ENCODE data around the gene FMN1.

The FMN1 gene

GRCh38 chr15:32838338-32838737, 356.2 kb downstream of the FMN1 start:
- no peak for DNase-seq (ENCODE audit: low read depth in 2 of 2, low spot score in 1 of 2)

DNA sequence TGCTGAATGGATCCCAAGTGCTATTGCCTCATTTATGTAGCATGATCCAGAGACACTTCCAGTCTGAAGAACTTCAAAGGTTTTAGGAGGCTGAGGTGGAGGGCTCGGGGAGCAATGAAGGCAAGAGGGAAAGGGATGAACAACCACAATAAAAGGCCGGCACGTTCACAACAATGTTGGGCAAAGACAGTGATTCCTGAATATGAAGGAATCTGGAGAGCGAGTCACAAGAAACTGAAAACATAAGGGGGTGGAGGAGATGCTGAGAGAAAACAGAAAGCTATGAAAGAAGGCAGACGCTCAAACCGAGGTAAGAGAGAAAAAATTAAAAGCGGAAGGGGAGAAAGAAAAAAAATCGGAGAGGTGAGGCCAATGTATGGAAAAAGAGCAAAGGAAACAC, 356.6 kb downstream of the FMN1 start:
- no peak for DNase-seq (ENCODE audit: low read depth in 2 of 2, low spot score in 1 of 2)

DNA sequence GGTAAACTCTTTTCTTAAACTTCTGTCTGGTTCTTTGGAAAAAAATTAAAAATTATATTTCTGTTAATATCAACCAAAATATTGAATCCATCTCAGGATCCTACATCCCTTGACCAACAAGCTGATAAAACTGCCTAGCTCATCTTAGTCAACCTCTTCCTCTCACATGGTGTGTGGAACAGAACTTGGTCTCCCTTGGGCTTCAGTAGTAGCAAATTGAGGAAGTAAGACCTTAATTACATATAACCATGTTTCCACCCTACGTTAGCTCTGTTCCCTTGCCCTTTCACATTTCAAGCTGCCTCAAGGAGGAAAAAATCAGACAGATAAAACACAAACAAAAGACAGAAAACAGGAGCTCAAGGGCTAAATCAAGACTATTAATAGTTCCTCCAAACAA, 360.4 kb downstream of the FMN1 start:
- DNase-seq (ENCODE audit: low read depth in 2 of 2, low spot score in 1 of 2), result no peak

DNA sequence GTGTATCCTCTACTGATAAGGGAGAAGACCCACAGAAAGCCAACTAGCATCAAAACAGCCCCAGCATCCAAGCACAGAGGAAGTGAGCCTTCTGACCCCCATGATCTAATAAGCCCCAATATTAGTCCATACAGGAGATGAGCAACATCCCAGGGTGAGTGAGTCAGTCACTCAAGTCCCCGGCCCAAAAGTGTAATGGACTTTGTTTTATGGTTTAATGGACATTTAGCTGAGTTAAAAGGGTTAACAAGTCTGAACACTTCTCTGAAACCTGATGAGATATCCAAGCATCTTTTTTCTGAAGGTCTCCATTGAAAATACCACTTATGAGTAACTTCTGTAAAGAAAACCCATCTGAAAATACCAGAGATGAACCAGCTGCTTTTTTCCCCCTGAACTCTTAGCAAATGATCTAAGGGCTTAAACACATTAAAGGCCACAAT, 361.1 kb downstream of the FMN1 start:
- DNase-seq (ENCODE audit: low read depth in 2 of 2, low spot score in 1 of 2), result no peak

DNA sequence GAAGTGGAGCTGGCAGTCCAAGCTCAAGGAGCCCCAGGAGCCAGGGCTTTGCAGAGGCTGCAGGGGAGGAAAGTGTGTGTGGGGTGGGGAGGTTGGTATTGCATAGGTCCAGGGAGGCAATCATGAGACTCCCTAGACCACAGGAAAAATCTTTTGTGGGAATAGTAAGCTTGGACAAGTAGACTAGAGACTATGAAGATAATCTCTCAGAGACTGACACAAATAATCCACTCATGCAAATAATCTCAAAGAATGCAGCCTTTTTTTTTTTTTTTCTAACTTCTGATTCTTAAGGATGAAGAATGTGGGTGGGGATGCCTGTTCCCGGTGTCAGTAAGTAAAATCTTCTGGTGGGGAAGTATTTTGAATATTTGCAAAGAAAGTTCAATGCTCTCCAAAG, 363.0 kb downstream of the FMN1 start:
- DNase-seq (ENCODE audit: low read depth in 2 of 2, low spot score in 1 of 2), result no peak

DNA sequence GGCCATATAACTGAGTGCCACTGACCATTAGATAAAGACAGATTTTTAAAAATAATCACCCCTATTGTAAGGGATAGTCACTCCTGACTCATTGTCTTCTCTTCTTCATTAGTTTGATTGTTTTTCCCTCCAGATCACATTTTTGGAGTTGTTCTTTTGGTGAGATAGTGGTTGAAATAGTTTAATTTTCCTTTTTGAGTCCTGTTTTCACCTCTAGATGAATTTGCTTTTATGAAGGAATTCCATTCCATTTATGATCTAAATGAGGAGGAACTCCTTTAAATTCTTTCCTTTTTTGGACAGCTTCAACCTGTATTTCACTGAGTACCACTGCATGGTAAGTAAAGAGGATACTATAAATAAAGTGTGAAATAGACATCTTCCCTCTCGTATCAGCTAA, 364.3 kb downstream of the FMN1 start:
- no peak for DNase-seq (ENCODE audit: low read depth in 2 of 2, low spot score in 1 of 2)

DNA sequence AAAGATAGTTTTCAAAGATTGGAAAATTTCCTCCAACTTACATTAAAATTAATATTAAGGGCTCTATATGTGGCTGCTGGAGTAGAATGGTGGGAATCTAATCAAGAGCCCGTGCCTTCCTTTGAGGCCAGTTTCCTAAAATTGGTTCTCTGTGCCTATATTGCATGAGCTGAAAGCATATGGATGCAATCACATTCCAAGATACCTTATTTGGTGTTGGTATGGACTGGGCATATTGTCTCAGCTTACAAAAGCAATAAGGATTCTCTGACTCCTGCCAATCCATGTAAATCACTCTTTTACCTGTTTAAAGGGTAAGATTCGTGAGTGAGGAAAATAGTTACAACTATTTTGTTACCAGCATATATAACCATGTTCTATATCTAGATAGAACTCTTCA, 365.1 kb downstream of the FMN1 start:
- no peak for DNase-seq (ENCODE audit: low read depth in 2 of 2, low spot score in 1 of 2)

DNA sequence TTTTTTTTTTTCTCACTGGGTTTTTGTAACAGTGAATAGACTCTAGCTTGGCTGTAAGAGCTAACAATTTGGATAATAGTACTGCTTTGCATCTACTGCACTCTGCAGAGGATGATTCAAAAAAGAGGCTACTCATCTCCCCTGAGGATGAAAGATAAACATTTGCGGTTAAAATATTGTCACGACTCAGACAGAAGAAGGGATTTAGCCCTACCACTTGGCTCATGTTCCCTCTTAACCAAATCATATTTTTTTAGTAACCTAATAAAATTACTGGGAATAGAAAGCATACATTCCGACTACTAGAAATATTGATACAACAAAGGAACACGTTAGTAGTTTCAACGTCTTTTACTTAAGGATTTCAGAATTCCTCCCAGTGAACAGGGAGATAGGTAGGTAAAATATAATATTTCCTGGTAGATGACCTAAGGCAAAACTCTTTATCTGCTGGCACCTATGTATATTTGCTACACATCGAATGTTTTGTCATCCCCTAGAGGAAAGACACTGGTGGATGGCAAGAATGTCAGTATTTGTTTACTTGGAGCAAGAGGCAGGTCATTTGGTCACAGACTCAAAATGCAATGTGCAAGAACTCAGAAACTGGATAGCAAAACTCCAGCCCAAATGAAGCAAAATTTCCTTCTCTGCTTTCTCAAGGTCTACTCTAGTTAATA, 365.9 kb downstream of the FMN1 start:
- DNase-seq (ENCODE audit: low read depth in 2 of 2, low spot score in 1 of 2), result no peak

GRCh38 chr15:32826685-32827084, 367.8 kb downstream of the FMN1 start:
- DNase-seq (ENCODE audit: low read depth in 2 of 2, low spot score in 1 of 2), result no peak

DNA sequence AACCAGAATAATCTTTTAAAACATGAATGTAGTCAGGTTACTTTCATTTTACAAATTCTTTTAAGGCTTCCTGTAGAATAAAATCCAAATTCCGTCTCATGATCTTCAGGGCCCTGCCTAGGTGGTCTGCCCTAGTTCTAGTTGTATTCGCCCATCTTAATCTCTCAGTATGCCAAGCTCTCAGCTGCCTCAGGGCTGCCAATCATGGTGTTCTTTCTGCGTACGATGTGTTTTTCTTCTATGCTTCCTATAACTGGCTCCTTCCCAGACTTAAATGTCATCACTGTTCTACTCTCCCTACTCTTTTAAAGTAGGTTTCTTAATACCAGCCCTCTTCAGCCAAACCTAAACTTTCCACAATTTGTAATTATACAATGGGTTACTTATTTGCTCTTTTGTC, 369.3 kb downstream of the FMN1 start:
- no peak for DNase-seq (ENCODE audit: low read depth in 2 of 2, low spot score in 1 of 2)

DNA sequence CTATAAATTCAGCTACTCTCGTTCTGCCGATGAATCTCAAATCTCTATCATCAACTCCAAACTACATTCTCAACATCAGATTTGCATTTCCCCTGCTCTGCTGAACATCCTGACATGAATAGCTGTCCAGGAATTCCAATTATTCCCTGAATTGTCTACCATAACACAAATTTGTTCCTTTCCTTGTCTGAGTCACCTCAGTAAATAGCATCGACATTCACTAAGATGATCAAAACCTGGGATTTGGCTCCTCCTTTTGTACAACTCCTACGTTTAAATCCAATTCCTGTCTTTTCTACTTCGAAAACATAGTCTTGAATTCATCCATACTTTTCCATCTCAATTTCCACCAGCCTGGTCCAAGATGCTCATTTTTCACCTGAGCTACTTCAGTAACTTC, 369.7 kb downstream of the FMN1 start:
- no peak for DNase-seq (ENCODE audit: low read depth in 2 of 2, low spot score in 1 of 2)

GRCh38 chr15:32823750-32824149, 370.8 kb downstream of the FMN1 start:
- no peak for DNase-seq (ENCODE audit: low read depth in 2 of 2, low spot score in 1 of 2)

DNA sequence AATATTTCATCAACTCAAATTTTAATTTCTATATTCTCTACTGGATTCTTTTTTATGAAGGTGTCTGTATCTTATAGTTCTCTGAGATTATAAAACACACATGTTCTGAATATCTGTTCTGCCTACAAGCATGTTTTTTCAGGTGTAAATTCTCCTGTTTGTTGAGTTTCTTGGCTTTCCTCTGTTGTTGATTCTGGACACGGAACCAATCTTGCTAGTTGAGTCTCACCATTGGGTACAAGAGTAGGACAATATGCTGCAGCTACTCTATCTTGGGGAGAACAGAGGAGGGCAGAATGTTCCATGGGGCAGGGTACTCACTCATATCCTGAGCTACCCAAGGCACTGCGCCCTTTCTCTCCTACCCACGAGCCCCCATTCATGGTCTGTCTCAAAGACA, 371.8 kb downstream of the FMN1 start:
- no peak for DNase-seq (ENCODE audit: low read depth in 2 of 2, low spot score in 1 of 2)

GRCh38 chr15:32819448-32819847, 375.1 kb downstream of the FMN1 start:
- DNase-seq (ENCODE audit: low read depth in 2 of 2, low spot score in 1 of 2), result no peak

GRCh38 chr15:32818758-32819447, 375.6 kb downstream of the FMN1 start:
- no peak for DNase-seq (ENCODE audit: low read depth in 2 of 2, low spot score in 1 of 2)

- DNase-seq (ENCODE audit: low read depth in 2 of 2, low spot score in 1 of 2), result no peak
Observed at GRCh38 chr15:32817577-32817976, 376.9 kb downstream of the FMN1 start.

GRCh38 chr15:32807331-32807730, 387.2 kb downstream of the FMN1 start:
- DNase-seq (ENCODE audit: low read depth in 2 of 2, low spot score in 1 of 2), result no peak

DNA sequence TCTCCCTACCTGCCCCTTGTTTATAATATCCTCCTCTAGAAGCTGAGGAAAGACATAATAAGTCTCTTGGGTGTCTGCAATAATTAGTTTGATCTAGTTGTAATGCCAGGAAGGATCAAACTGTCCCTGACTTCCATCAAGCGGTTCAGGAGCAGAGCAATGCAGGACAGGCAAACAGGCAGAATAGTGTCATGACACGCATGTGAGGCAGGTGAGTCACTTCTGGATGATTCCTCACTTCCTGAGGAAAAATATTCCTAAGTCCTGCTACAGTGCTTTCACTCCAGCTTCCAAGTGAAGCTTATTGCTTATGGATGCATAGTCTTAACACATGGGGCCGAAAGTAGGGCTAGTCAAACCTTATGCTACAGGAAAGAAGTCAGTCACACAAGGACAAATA, 390.9 kb downstream of the FMN1 start:
- no peak for DNase-seq (ENCODE audit: low read depth in 2 of 2, low spot score in 1 of 2)

- DNase-seq (ENCODE audit: low read depth in 2 of 2, low spot score in 1 of 2), result no peak
Observed at GRCh38 chr15:32802286-32802936, 392.1 kb downstream of the FMN1 start.

DNA sequence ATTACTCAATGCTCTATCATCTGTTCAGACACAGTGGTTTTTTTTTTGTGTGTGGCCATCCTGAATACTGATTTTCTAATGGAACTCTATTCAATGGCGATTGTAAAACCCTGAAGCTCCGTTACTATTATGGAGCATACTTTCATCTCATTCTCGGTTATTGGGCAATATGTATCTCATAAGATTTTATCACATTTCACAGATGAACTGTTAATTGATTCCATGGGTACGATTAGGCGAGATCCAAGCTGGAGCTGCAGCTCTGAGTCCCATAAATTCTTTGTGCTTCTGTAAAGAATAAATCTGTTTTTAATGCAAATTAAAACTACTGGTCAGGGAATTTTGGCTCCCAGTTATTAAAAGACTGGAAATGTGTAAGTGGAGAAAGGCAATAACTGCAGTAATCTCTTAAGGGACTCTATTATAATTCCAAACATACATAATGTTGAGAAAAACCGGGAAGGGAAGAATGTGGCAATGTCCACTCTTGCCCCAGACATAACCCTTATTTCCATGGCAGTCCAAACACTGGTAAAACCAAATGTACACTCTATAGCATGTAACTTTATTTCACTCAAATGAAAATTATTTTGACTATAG, 394.5 kb downstream of the FMN1 start:
- DNase-seq (ENCODE audit: low read depth in 2 of 2, low spot score in 1 of 2), result no peak

GRCh38 chr15:32796856-32797255, 397.7 kb downstream of the FMN1 start:
- no peak for DNase-seq (ENCODE audit: low read depth in 2 of 2, low spot score in 1 of 2)

DNA sequence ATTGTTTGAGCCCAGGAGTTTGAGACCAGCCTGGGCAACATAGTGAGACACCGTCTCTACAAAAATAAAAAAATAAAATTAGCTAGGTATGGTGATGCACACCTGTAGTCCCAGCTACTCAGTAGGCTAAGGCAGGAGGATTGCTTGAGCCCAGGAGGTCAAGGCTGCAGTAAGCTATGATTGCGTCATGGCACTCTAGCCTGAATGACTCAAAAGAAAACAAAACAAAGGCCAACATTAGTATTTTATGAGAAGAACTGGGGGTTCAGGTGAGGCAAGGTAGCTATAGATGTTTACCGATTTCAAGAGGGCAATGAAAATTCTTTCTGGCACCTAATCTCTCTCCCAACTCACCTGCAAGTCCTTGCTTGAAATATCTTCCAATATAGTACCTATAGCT, 399.5 kb downstream of the FMN1 start:
- DNase-seq (ENCODE audit: low read depth in 2 of 2, low spot score in 1 of 2), result no peak
